Measurements from ENCODE around the gene TRIM58. TPM values are rescaled to one million over a fixed set of nuclear protein-coding genes. Genes with fewer than 3 reads are reported as not detected.

The TRIM58 gene
- total and polyA plus RNA-seq, 9 of the 15 experiments (the other 6 are each of a cell fraction or from before 2014, with no cell fraction given), result 3.8 to 19.1 (median 7.2) TPM

DNA sequence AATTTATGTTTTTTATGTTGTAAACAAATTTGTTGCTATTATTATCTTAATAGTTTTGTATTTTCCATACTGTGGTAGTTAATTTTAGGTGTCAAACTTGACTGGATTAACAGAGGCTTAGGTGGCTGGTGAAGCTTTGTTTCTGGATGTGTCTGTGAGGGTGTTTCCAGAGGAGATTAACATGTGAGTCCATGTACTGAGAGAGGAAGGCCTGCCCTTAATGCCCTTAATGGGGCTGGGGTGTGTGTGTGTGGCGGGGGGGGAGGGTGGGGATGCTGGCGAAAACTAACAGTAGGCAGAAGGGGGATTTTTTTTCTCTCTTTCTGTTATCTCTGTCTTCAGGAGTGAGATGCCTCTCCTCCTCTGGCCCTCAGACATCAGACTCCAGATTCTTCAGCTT is 34.9 kb upstream of the TRIM58 start:
- Histone ChIP-seq H3K79me2 (ENCODE audit: control insufficient read depth, insufficient read depth, low read length) (no peaks in the 10 kb centered on the region), H3K4me3 (no peak overlapping the region), H3K9me3 (replicated peaks; ENCODE audit: control insufficient read depth, insufficient read depth, low read depth, low read length) (no peaks in the 10 kb centered on the region), H3K36me3 (ENCODE audit: control insufficient read depth, insufficient read depth, low read length) (no peaks in the 10 kb centered on the region), H3K9me1 (ENCODE audit: control insufficient read depth, insufficient read depth, low read length) (no peaks in the 10 kb centered on the region), H3K4me1 (replicated peaks in 1 of 2; ENCODE audit: control insufficient read depth in 2 of 2, insufficient read depth in 2 of 2, low read length in 2 of 2) (no peaks in the 10 kb centered on the region), H3K27me3 (ENCODE audit: control insufficient read depth in 2 of 2, insufficient read depth in 2 of 2, low read length in 2 of 2) (no peaks in the 10 kb centered on the region), H3K4me2 (ENCODE audit: insufficient read depth, low read length) (no peak overlapping the region), H4K20me1 (replicated peaks; ENCODE audit: control insufficient read depth, insufficient read depth, low read length) (no peaks in the 10 kb centered on the region), H3K9ac (ENCODE audit: insufficient read depth in 1 of 2, low read depth in 2 of 2, low read length in 2 of 2) (no peak overlapping the region), H2AFZ (ENCODE audit: low read depth, low read length) (no peak overlapping the region), H3K27ac (ENCODE audit: extremely low read depth, low read depth, low read length) (no peak overlapping the region)
- TF ChIP-seq HBP1 (CRISPR knock-in tag; IDR thresholded peaks at IDR 0.05) (no peak), RFX1 (IDR thresholded peaks at IDR 0.05) (no peak), ELK1 (CRISPR knock-in tag; IDR thresholded peaks at IDR 0.05) (no peak), MXI1 (IDR thresholded peaks at IDR 0.05; ENCODE audit: low read depth, low read length) (no peak), HIVEP1 (CRISPR knock-in tag; IDR thresholded peaks at IDR 0.05) (no peak), MTF1 (CRISPR knock-in tag; IDR thresholded peaks at IDR 0.05; ENCODE audit: borderline replicate concordance) (no peak), PHTF2 (CRISPR knock-in tag; IDR thresholded peaks at IDR 0.05) (no peak), PRDM10 (IDR thresholded peaks at IDR 0.05; ENCODE audit: partially characterized antibody) (no peak), ZNF57 (CRISPR knock-in tag; IDR thresholded peaks at IDR 0.05) (no peak)
- TF ChIP-seq, protein P1, sequence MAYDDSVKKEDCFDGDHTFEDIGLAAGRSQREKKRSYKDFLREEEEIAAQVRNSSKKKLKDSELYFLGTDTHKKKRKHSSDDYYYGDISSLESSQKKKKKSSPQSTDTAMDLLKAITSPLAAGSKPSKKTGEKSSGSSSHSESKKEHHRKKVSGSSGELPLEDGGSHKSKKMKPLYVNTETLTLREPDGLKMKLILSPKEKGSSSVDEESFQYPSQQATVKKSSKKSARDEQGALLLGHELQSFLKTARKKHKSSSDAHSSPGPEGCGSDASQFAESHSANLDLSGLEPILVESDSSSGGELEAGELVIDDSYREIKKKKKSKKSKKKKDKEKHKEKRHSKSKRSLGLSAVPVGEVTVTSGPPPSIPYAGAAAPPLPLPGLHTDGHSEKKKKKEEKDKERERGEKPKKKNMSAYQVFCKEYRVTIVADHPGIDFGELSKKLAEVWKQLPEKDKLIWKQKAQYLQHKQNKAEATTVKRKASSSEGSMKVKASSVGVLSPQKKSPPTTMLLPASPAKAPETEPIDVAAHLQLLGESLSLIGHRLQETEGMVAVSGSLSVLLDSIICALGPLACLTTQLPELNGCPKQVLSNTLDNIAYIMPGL (CRISPR knock-in tag; IDR thresholded peaks at IDR 0.05), result no peak
- ATAC-seq, result no peak
- 0% methylated on average over 1 of the region's 2 CpGs for WGBS (ENCODE audit: insufficient coverage, low coverage, missing lambda C conversion rate)
- in situ Hi-C loops (cut with MboI) (no loop called here), intact Hi-C loops (cut with micrococcal nuclease) (no loop called here)
- no TSS peak for BruUV-seq (replicated peaks)
- ChIA-PET POLR2A (no interaction called here), CTCF (ENCODE audit: low intra/inter-chr PET ratio) (no interaction called here)
- FAIRE-seq, result no peak
- no peak for DNase-seq (ENCODE audit: extremely low read depth in 1 of 4, low spot score in 3 of 4)
